H9 (cell line): ENCODE data around the gene MNAT1. TPM values are rescaled to one million over a fixed set of nuclear protein-coding genes. Genes with fewer than 3 reads are reported as not detected.

ENCODE experiments used
- DNase-seq: peaks from one replicate; pipeline ENCODE4 v3.0.0-alpha.2; 2017
- H2AFZ ChIP-seq: one replicate; pipeline ENCODE4 v1.6.1; 2013; ENCODE audit warnings: mild to moderate bottlenecking, low read length, control low read depth, moderate library complexity
- H2AK5ac ChIP-seq: 2 replicates; pipeline ENCODE4 v1.6.1; 2013; ENCODE audit warnings: low read length, control low read depth, mixed read lengths; ENCODE audit not compliant: insufficient read length
- H2BK120ac ChIP-seq: one replicate; pipeline ENCODE4 v1.6.1; 2013; ENCODE audit warnings: low read depth, mild to moderate bottlenecking, low read length, control low read depth, inconsistent platforms; ENCODE audit not compliant: poor library complexity, severe bottlenecking
- H2BK12ac ChIP-seq: 2 replicates; pipeline ENCODE4 v1.6.1; 2013; ENCODE audit warnings: low read length, control low read depth, mixed read lengths, low read depth; ENCODE audit not compliant: insufficient read length
- H2BK15ac ChIP-seq: 2 replicates; pipeline ENCODE4 v1.6.1; 2013; ENCODE audit warnings: low read depth, low read length, control low read depth
- H2BK20ac ChIP-seq: one replicate; pipeline ENCODE4 v1.6.1; 2013; ENCODE audit warnings: low read depth, mild to moderate bottlenecking, low read length, control low read depth, inconsistent platforms; ENCODE audit not compliant: poor library complexity, severe bottlenecking
- H2BK5ac ChIP-seq: 2 replicates; pipeline ENCODE4 v1.6.1; 2013; ENCODE audit warnings: low read length, control low read depth, mixed read lengths; ENCODE audit not compliant: insufficient read length
- H3K14ac ChIP-seq: 2 replicates; pipeline ENCODE4 v1.6.1; 2013; ENCODE audit warnings: low read length, control low read depth; ENCODE audit not compliant: insufficient read depth
- H3K18ac ChIP-seq: 2 replicates; pipeline ENCODE4 v1.6.1; 2013; ENCODE audit warnings: low read depth, mild to moderate bottlenecking, mixed read lengths, low read length, control low read depth; ENCODE audit not compliant: insufficient read length
- H3K23ac ChIP-seq: 2 replicates; pipeline ENCODE4 v1.6.1; 2013; ENCODE audit warnings: low read length, control low read depth, mixed read lengths, low read depth; ENCODE audit not compliant: insufficient read length
- H3K23me2 ChIP-seq: 2 replicates; pipeline ENCODE4 v1.6.1; 2013; ENCODE audit warnings: low read depth, mild to moderate bottlenecking, mixed read lengths, low read length, control low read depth; ENCODE audit not compliant: insufficient read length, poor library complexity, severe bottlenecking
- H3K27ac ChIP-seq: 2 replicates; pipeline ENCODE4 v1.5.1; 2013; ENCODE audit warnings: low read length, control low read depth, mixed read lengths, low read depth; ENCODE audit not compliant: insufficient read length
- H3K27me3 ChIP-seq: 2 replicates; pipeline ENCODE4 v1.6.1; 2013; ENCODE audit warnings: low read length, control low read depth, inconsistent platforms; ENCODE audit not compliant: insufficient read depth
- H3K4ac ChIP-seq: 2 replicates; pipeline ENCODE4 v1.6.1; 2013; ENCODE audit warnings: low read depth, mild to moderate bottlenecking, control low read depth, inconsistent platforms, low read length, moderate library complexity
- H3K4me1 ChIP-seq: 2 replicates; pipeline ENCODE4 v1.6.1; 2013; ENCODE audit warnings: low read length, control low read depth, inconsistent platforms; ENCODE audit not compliant: insufficient read depth
- H3K4me2 ChIP-seq: 2 replicates; pipeline ENCODE4 v1.6.1; 2013; ENCODE audit warnings: low read length, control low read depth, mixed read lengths; ENCODE audit not compliant: insufficient read length, insufficient read depth
- H3K56ac ChIP-seq: 2 replicates; pipeline ENCODE4 v1.6.1; 2013; ENCODE audit warnings: low read depth, mild to moderate bottlenecking, mixed read lengths, low read length, control low read depth; ENCODE audit not compliant: insufficient read length
- H3K79me1 ChIP-seq: 2 replicates; pipeline ENCODE4 v1.6.1; 2013; ENCODE audit warnings: low read depth, mild to moderate bottlenecking, moderate library complexity, low read length, control low read depth, inconsistent platforms; ENCODE audit not compliant: insufficient read depth, poor library complexity, severe bottlenecking
- H3K79me2 ChIP-seq: 2 replicates; pipeline ENCODE4 v1.6.1; 2013; ENCODE audit warnings: low read length, control low read depth, inconsistent platforms; ENCODE audit not compliant: insufficient read depth
- H3K9ac ChIP-seq: 2 replicates; pipeline ENCODE4 v1.6.1; 2013; ENCODE audit warnings: low read length, control low read depth, mixed read lengths; ENCODE audit not compliant: insufficient read length; ENCODE audit errors: extremely low read depth
- H3K9me3 ChIP-seq: one replicate; pipeline ENCODE4 v1.6.1; 2013; ENCODE audit warnings: low read depth, low read length, inconsistent platforms; ENCODE audit not compliant: control insufficient read depth
- H3T11ph ChIP-seq: one replicate; pipeline ENCODE4 v1.6.1; 2013; ENCODE audit warnings: mild to moderate bottlenecking, low read length, control low read depth, inconsistent platforms
- H4K20me1 ChIP-seq: one replicate; pipeline ENCODE4 v1.6.1; 2013; ENCODE audit not compliant: control insufficient read depth, insufficient read length, insufficient read depth
- H4K5ac ChIP-seq: 2 replicates; pipeline ENCODE4 v1.6.1; 2013; ENCODE audit warnings: low read depth, mild to moderate bottlenecking, mixed read lengths, low read length, control low read depth; ENCODE audit not compliant: insufficient read length
- H4K8ac ChIP-seq: replicated peaks from 2 replicates; pipeline ENCODE4 v1.6.1; 2013; ENCODE audit warnings: low read length, control low read depth, mixed read lengths, low read depth; ENCODE audit not compliant: insufficient read length
- H4K91ac ChIP-seq: 2 replicates; pipeline ENCODE4 v1.6.1; 2013; ENCODE audit warnings: low read depth, mild to moderate bottlenecking, moderate library complexity, mixed read lengths, low read length, control low read depth; ENCODE audit not compliant: insufficient read length
- H3K27ac Mint-ChIP-seq, 3 experiments: 2 replicates in 2 of 3; 3 replicates in 1 of 3; pipeline ENCODE4 v1.8.0; 2020 to 2021; ENCODE audit warnings: mixed read lengths in 3 of 3, mild to moderate bottlenecking in 1 of 3, moderate library complexity in 1 of 3
- H3K27me3 Mint-ChIP-seq: 2 replicates; pipeline ENCODE4 v1.8.0; 2021; ENCODE audit warnings: low read depth, mild to moderate bottlenecking, moderate library complexity, mixed read lengths
- H3K36me3 Mint-ChIP-seq, 3 experiments: 2 replicates in 2 of 3; 3 replicates in 1 of 3; pipeline ENCODE4 v1.8.0; 2020 to 2021; ENCODE audit warnings: low read depth in 3 of 3, mixed read lengths in 3 of 3; ENCODE audit not compliant: insufficient read depth in 1 of 3
- H3K4me1 Mint-ChIP-seq, 2 experiments: 2 replicates each; pipeline ENCODE4 v1.8.0; 2020; ENCODE audit warnings: mixed read lengths in 2 of 2
- H3K4me3 Mint-ChIP-seq, 2 experiments: 2 replicates in 1 of 2; 3 replicates in 1 of 2; pipeline ENCODE4 v1.8.0; 2020 to 2021; ENCODE audit warnings: mild to moderate bottlenecking in 2 of 2, mixed read lengths in 2 of 2, moderate library complexity in 1 of 2
- H3K9me3 Mint-ChIP-seq, 2 experiments: 2 replicates in 1 of 2; 3 replicates in 1 of 2; pipeline ENCODE4 v1.8.0; 2020; ENCODE audit warnings: mild to moderate bottlenecking in 2 of 2, mixed read lengths in 2 of 2, moderate library complexity in 1 of 2
- CTCF ChIP-seq: fragments of 200-600 bp; sonication (generic); conservative IDR thresholded peaks from 3 replicates; pipeline ENCODE4 v1.8.0; 2021; ENCODE audit warnings: antibody characterized with exemption, mild to moderate bottlenecking
- WGBS: extraction: QIAGEN DNeasy Blood & Tissue Kit; methylation state at CpG from one replicate; pipeline ENCODE4 v1.1.7; 2013; ENCODE audit warnings: missing lambda C conversion rate, low lambda C conversion rate, mixed read lengths; ENCODE audit not compliant: insufficient read length; ENCODE audit errors: extremely low coverage; 5-methylcytosine and 5-hydroxymethylcytosine counted together
- total RNA-seq: library from RNA; stranded (reverse); gene quantifications from 2 replicates; pipeline ENCODE4 v1.2.1, GENCODE V29; 2021

The MNAT1 gene
- total RNA-seq, 1 experiment from 2014 or later: 43.1 TPM

- Mint-ChIP-seq H3K9me3 (peaks cover 11 to 12% of the 10 kb centered on the region in 2 experiments; a peak in 4 of 5 replicates), H3K36me3 (peaks cover 19% of the 10 kb centered on the region in 3 experiments), H3K4me1 (no peaks in the 10 kb centered on the region; a peak in 1 of 4 replicates), H3K27ac (no peak overlapping the region), H3K4me3 (no peak overlapping the region), H3K27me3 (no peaks in the 10 kb centered on the region)
- Histone ChIP-seq H3K18ac (no peak overlapping the region), H4K20me1 (no peaks in the 10 kb centered on the region), H3K9ac (no peak overlapping the region), H2AFZ (no peak overlapping the region), H4K8ac (no peak overlapping the region), H3K14ac (no peak overlapping the region), H3K56ac (no peak overlapping the region), H3K79me2 (no peaks in the 10 kb centered on the region), H3T11ph (no peak overlapping the region), H3K23me2 (no peaks in the 10 kb centered on the region), H3K4me1 (no peaks in the 10 kb centered on the region), H2BK15ac (no peak overlapping the region), H3K4ac (no peak overlapping the region), H3K27me3 (no peaks in the 10 kb centered on the region), H4K5ac (no peak overlapping the region), H4K91ac (no peak overlapping the region), H3K4me2 (no peak overlapping the region), H3K23ac (no peak overlapping the region), H3K27ac (no peak overlapping the region), H3K79me1 (no peaks in the 10 kb centered on the region), H2BK120ac (no peak overlapping the region), H2BK5ac (no peak overlapping the region), H3K9me3 (no peaks in the 10 kb centered on the region), H2BK20ac (no peak overlapping the region), H2BK12ac (no peak overlapping the region), H2AK5ac (no peak overlapping the region)
- DNase-seq: no peak
- no CpG with 5 or more reads among the region's 2 CpGs for WGBS
- TF ChIP-seq CTCF: no peak
Measured at GRCh38 chr14:60859525-60859924, 125.0 kb downstream of the MNAT1 start.
